Measurements from ENCODE around the gene ST6GALNAC3.

The ST6GALNAC3 gene

DNA sequence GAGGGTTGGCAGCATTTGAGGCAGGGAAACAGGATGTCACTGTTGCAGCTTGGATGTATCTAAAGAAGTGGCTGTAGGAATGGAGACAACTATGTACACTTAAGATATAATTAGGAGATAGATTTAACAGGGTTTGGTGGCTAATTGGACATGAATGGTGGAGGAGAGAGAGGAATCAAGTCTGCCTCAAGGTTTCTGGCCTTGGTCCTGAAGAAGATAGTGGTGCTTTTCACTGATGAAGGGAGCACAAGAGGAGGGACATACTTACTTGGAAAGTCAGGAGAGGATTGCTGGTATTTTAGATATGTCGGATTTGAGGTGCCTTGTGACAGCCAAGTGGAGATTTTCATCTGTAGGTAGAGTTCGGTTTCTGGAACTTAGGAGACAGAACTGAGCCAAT lies 123.9 kb downstream of the ST6GALNAC3 start:
- TF ChIP-seq, protein P1, sequence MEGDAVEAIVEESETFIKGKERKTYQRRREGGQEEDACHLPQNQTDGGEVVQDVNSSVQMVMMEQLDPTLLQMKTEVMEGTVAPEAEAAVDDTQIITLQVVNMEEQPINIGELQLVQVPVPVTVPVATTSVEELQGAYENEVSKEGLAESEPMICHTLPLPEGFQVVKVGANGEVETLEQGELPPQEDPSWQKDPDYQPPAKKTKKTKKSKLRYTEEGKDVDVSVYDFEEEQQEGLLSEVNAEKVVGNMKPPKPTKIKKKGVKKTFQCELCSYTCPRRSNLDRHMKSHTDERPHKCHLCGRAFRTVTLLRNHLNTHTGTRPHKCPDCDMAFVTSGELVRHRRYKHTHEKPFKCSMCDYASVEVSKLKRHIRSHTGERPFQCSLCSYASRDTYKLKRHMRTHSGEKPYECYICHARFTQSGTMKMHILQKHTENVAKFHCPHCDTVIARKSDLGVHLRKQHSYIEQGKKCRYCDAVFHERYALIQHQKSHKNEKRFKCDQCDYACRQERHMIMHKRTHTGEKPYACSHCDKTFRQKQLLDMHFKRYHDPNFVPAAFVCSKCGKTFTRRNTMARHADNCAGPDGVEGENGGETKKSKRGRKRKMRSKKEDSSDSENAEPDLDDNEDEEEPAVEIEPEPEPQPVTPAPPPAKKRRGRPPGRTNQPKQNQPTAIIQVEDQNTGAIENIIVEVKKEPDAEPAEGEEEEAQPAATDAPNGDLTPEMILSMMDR (IDR thresholded peaks at IDR 0.05; ENCODE audit: control insufficient read depth, insufficient read depth, low read depth, low read length, missing control alignments), result no peak
- H3K4me3 ChIP-seq (ENCODE audit: control insufficient read depth, low read depth, low read length), result no peak overlapping the region
- no peak for DNase-seq (ENCODE audit: low read depth)

DNA sequence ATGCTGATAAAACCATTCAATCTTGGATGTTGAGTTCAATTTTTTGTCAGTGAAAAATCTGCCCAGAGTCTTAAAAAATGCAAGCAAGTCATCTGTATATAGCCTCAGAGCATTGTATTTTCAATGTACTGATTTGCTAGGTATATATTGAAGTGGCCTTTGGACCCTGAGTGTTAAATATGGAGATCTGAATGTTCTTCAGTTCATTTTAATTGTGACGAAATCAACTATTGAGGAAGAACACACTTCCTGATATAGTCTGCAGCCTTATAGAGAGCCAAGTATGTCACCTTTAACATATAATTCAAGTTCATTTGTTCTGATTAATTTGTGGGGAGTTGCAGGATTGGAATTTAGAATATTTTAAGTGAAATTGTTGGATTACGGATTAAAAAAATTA lies 128.1 kb downstream of the ST6GALNAC3 start:
- TF ChIP-seq, protein P1 (IDR thresholded peaks at IDR 0.05; ENCODE audit: control insufficient read depth, insufficient read depth, low read depth, low read length, missing control alignments), result no peak
- H3K4me3 ChIP-seq (ENCODE audit: control insufficient read depth, low read depth, low read length), result no peak overlapping the region
- DNase-seq (ENCODE audit: low read depth), result no peak

DNA sequence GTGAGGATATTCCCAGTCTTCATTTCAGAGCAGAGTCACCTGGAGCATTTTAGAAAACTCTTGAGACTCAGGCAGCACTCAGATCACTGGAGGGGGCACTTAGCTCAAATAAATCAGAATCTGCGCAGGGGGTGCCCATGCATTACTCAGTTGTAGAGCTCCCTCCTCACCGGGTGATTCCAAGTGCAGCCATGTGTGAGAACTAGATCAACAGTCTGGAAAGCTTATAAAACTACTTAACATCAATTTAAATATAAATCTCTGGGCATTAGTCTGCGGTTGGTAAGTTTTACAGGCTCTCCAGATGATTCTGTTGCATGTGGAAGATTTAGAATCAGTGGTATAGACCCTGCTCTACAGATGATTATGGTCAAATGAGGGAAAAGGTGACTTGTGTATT lies 128.6 kb downstream of the ST6GALNAC3 start:
- DNase-seq (ENCODE audit: low read depth), result no peak
- TF ChIP-seq, protein P1 (IDR thresholded peaks at IDR 0.05; ENCODE audit: control insufficient read depth, insufficient read depth, low read depth, low read length, missing control alignments), result no peak
- no peak overlapping the region for H3K4me3 ChIP-seq (ENCODE audit: control insufficient read depth, low read depth, low read length)

DNA sequence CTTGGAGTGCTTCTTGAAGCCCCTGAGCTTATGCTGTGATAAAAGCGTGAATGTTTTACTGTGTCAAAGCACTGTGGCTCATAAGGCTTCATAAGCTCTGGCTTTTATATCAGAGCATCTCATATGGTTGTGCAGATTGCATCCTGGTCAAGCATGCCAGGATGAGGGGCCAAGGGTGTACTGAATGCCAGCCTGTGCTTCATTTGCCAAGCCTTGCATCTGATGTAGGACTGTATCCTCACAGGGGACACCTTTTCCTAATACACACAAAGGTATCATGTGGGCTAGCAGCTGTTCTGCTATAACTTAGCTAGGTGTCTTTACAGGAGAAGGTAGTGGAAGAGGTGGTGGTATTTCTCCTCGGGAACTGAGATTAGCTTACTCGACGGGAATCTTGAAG lies 134.7 kb downstream of the ST6GALNAC3 start:
- no peak overlapping the region for H3K4me3 ChIP-seq (ENCODE audit: control insufficient read depth, low read depth, low read length)
- TF ChIP-seq, protein P1 (IDR thresholded peaks at IDR 0.05; ENCODE audit: control insufficient read depth, insufficient read depth, low read depth, low read length, missing control alignments), result no peak
- no peak for DNase-seq (ENCODE audit: low read depth)

GRCh38 chr1:76209648-76210047 lies 135.1 kb downstream of the ST6GALNAC3 start:
- no peak for DNase-seq (ENCODE audit: low read depth)
- TF ChIP-seq, protein P1 (IDR thresholded peaks at IDR 0.05; ENCODE audit: control insufficient read depth, insufficient read depth, low read depth, low read length, missing control alignments), result no peak

DNA sequence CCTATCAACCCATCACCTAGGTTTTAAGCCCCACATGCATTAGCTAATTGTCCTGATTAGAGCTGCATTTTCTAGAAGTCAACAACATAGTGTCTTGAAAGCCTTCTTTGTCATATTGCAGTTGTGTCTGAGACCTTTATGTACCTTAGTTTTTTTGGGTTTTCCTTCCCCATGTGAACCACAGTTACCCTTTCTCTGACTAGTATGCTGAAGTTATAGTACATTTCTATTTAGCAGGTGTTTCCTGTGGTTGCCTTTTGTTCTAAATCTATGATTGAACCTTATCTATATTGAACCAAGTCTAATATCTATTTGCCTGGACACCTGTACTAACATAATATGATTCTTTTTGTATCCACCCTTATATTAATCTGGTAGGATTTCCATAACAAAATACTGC lies 135.6 kb downstream of the ST6GALNAC3 start:
- TF ChIP-seq, protein P1 (IDR thresholded peaks at IDR 0.05; ENCODE audit: control insufficient read depth, insufficient read depth, low read depth, low read length, missing control alignments), result no peak
- DNase-seq (ENCODE audit: low read depth), result no peak
- H3K4me3 ChIP-seq (ENCODE audit: control insufficient read depth, low read depth, low read length), result no peak overlapping the region

More at GRCh38 chr1:76209648-76210047, 135.1 kb downstream of the ST6GALNAC3 start:
- no peak overlapping the region for H3K4me3 ChIP-seq (ENCODE audit: control insufficient read depth, low read depth, low read length)

DNA sequence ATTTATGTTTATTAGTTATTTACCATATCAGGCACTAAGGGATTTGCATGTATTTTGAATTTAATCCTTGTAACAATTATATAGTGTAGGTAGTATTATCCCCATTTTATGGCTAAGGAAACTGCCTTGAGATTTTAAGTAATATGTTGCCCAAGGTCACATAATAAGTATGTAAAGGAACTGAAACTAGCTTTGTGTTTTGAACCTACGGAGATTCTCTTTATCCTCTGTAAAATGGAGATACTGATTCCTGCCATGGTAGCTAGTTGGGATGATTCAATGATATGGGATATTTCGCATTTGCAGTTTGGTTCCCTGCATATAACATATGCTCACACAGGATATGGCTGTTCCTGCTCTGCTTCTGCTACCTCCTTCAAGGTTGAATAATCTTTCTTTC lies 144.3 kb downstream of the ST6GALNAC3 start:
- H3K4me3 ChIP-seq (ENCODE audit: control insufficient read depth, low read depth, low read length), result no peak overlapping the region
- TF ChIP-seq, protein P1 (IDR thresholded peaks at IDR 0.05; ENCODE audit: control insufficient read depth, insufficient read depth, low read depth, low read length, missing control alignments), result no peak
- DNase-seq (ENCODE audit: low read depth), result no peak
